T1000 (cell line): Measurements from ENCODE around the gene ACCSL.

ENCODE experiments used
- DNase-seq: peaks from one replicate; lab custom pipeline; 2025; ENCODE audit warnings: mixed read lengths; lab: John Stamatoyannopoulos, UW

ACCSL gene

DNA sequence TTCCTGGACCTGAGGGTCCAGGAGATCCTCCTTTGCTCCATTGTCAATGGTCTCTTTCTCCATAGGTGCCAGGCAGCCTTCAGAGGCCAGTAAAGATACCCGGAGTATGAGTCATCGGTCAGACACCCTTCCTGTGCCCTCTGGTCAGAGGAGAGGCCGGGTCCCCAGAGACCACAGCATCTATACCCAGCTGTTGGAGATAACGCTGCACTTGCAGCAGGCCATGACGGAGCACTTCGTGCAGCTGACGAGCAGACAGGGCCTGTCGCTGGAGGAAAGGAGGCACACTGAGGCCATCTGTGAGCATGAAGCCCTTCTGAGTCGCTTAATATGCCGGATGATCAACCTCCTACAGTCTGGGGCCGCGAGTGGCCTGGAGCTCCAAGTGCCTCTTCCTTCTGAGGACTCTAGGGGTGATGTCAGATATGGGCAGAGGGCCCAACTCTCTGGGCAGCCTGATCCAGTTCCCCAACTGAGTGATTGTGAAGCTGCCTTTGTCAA lies at the start of gene ACCSL:
Gene ACCSL (plus strand): TSS at position 51 of the 501 bp plus-strand sequence. CDS start 56 bp downstream, at position 107.
- DNase-seq = no peak

GRCh38 chr11:43998308-43998707 lies 49.5 kb upstream of the ACCSL start:
- DNase-seq = no peak

- DNase-seq = no peak
Observed at GRCh38 chr11:44000731-44001130, 47.0 kb upstream of the ACCSL start.

GRCh38 chr11:44002191-44003093 lies 45.3 kb upstream of the ACCSL start:
- DNase-seq = no peak

DNA sequence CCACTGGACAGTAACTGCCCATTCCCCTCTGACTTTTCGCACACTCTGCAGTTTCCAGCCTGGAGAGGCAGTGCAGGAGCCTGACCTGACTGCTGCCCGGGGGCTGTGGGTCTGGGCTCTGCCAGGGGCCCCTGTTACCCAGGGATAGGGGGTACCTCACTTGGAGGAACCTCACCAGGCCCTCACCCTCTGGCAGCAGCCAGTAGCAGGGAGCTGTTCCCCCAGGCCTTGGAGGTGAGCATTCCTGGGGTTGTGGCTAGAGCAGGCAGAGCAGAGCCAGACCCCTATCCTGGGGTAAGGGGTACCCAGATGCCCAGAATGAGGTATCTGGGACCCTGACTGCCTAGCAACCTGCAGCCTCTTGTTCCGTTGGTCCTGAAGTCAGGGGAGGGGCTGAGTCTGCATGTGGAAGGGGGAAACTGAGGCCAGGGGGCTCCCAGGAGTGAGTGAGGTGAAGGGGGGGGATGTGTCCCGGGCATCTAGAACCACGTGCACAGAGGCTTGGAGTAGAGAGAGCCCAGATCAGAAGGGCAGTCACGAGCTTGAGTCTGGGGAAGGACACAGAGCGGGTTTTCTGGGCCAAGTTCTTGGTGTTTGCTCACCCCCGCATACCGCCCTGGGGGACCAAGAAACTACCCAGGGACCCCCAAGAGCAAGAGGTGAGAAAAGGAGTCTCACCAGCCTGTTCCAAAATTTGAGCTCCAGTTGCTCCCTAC lies 43.9 kb upstream of the ACCSL start:
- DNase-seq = no peak

GRCh38 chr11:44004452-44005062 lies 43.2 kb upstream of the ACCSL start:
- DNase-seq = no peak

GRCh38 chr11:44005063-44005701 lies 42.6 kb upstream of the ACCSL start:
- no peak for DNase-seq

DNA sequence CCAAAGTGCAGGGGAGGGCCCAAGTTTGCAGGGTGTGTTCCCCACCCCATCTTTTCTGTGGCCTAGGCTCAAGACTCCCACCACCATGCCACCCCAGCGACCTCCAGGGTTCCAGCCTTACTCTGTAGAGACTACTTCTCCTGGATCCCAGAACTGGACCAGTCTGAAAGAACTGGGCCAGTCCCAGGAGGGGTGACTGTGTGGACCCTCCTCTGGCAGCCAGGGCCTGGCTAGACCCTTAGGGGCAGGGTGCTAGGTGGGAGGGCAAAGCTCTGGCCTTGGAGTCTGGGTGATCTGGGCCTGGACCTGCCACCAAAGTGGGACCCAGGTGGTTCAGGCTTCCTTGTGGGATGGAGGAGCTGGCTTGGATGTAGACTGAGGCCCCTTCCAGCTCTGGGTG lies 41.8 kb upstream of the ACCSL start:
- DNase-seq = no peak

GRCh38 chr11:44006917-44007361 lies 40.8 kb upstream of the ACCSL start:
- no peak for DNase-seq

- DNase-seq = no peak
Observed at GRCh38 chr11:44007481-44008087, 40.2 kb upstream of the ACCSL start.

DNA sequence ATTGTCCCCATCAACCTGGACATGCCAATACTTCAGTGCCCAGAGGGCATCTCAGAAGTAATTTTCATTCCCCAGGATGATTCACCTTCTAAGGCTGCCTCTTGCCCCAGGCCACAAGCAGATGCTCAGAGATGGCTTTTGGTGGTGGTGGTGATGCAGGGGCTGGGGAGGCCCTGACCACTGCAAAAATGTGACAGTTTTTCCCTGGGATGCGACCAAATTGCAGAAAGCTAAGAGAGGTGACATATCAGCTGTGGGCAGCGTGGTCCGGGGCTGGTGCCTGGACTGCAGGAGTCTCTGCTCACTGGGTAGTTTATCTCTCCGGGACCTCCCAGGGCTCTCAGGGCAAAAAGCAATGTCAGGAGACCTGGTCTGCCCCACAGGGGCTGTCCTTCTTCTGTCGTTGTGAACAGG lies 39.7 kb upstream of the ACCSL start:
- peak; percentile 62 for DNase-seq

- DNase-seq = no peak
Observed at GRCh38 chr11:44008698-44009097, 39.1 kb upstream of the ACCSL start.

GRCh38 chr11:44010789-44011251 lies 37.0 kb upstream of the ACCSL start:
- no peak for DNase-seq

GRCh38 chr11:44011797-44012196 lies 36.0 kb upstream of the ACCSL start:
- DNase-seq = no peak

DNA sequence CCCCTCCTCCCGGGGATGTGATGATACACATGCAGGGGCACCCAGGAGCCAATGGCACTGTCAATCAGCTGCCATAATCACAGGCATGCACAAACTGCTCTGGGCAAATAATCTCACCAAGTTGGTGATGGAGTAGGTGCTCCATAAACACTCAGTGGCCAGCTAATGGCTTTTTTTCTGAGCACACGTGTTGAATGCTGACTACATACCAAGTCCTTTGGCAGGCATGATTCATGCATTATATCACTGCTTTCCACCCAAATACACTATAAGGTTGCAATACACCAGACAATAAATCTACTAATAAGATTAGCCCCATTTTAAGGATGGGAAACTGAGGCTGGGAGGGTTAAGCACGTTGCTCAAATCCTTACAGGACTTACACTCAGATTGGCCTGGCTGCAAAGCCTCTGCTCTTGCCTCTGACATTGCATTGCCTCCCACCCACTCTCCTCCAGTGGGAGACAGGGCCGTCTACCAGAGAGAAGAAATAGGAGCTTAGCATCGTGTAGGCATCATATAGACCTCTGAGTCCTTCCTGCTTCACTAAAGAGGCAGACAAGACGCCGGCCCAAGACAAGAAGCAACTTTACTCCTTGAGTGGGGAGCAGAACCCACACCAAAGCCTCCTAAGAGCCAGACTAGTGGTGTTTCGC lies 32.7 kb upstream of the ACCSL start:
- DNase-seq = no peak

- DNase-seq = no peak
Observed at GRCh38 chr11:44015624-44016007, 32.2 kb upstream of the ACCSL start.

DNA sequence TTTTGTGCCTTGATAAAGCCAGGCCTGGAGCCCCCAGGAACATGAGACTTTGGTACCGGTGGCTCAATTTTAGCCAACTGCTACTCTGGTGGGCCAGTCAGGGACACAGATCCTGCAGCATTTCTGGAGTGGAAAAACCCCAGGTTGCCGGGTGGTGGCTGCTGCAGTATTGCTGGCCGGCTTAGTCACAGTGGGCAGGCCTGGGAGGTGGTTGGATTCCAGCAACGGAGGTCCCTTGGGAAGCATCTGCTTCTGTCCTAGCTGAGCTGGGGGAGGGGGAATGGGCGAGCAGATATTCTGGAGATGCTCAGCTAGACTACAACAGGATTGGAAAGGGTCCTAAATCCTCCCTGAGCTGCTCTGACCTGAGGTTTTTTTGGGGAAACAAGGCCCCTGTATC lies 31.6 kb upstream of the ACCSL start:
- DNase-seq = peak; percentile 57

GRCh38 chr11:44016546-44017442 lies 31.0 kb upstream of the ACCSL start:
- no peak for DNase-seq

- no peak for DNase-seq
Observed at GRCh38 chr11:44017443-44018126, 30.2 kb upstream of the ACCSL start.
